BJ (cell line): Measurements from ENCODE around the gene FIBCD1. TPM values are rescaled to one million over a fixed set of nuclear protein-coding genes. Genes with fewer than 3 reads are reported as not detected.

Experiments used
- CTCF ChIA-PET: fragments of 350-600 bp; formaldehyde crosslinking; extraction: SDS; loops from one replicate; lab custom pipeline; 2021; ENCODE audit warnings: antibody characterized with exemption, inconsistent platforms; lab: Yijun Ruan, JAX
- POLR2A ChIA-PET: fragments of 300-600 bp; sonication (Branson Sonifier 250); formaldehyde crosslinking; extraction: SDS; loops from one replicate; lab custom pipeline; 2021; ENCODE audit warnings: antibody characterized with exemption; lab: Charles Lee
- DNase-seq: peaks from one replicate; pipeline ENCODE4 v3.0.0-alpha.2; 2011; ENCODE audit warnings: low read depth
- H3K27me3 ChIP-seq: 2 replicates; pipeline ENCODE4 v1.6.0; 2011; ENCODE audit warnings: low read length; ENCODE audit not compliant: control insufficient read depth, insufficient read depth
- H3K36me3 ChIP-seq: 2 replicates; pipeline ENCODE4 v1.5.1; 2011; ENCODE audit warnings: low read length; ENCODE audit not compliant: control insufficient read depth, insufficient read depth
- H3K4me3 ChIP-seq: 2 replicates; pipeline ENCODE4 v1.5.1; 2011; ENCODE audit warnings: low read depth, mild to moderate bottlenecking, control low read depth, low read length
- polyA plus RNA-seq: library from polyadenylated mRNA; depleted of rRNA; stranded (reverse); fragments of >200 nt; gene quantifications from 2 replicates; pipeline ENCODE4 v1.2.3, GENCODE V29; 2011
- TF ChIP-seq, protein P1 (sequence below): IDR thresholded peaks from 2 replicates; pipeline ENCODE4 v1.5.1; 2011; ENCODE audit warnings: low read depth, mild to moderate bottlenecking, control low read depth, inconsistent platforms, low read length, moderate library complexity; ENCODE audit not compliant: insufficient read depth

The FIBCD1 gene
- polyA plus RNA-seq, 1 experiment = 1.4 TPM

DNA sequence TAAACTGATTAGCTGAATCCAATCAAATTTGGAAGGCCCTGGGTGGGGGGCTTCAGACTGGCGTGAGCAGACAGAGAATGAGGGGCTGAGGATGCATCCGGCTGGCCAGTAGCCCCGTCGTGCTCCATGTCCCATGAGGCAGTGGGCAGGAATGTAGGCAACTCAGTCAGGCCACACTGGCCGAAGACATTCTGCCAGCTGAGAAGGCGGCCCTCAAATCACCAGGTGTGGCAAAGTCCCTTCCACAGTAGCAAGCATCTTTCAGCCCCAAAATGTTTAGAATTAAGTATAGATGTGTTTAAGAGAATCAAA lies 44.3 kb upstream of the FIBCD1 start:
- peaks cover 19% of the 10 kb centered on the region for H3K27me3 ChIP-seq

DNA sequence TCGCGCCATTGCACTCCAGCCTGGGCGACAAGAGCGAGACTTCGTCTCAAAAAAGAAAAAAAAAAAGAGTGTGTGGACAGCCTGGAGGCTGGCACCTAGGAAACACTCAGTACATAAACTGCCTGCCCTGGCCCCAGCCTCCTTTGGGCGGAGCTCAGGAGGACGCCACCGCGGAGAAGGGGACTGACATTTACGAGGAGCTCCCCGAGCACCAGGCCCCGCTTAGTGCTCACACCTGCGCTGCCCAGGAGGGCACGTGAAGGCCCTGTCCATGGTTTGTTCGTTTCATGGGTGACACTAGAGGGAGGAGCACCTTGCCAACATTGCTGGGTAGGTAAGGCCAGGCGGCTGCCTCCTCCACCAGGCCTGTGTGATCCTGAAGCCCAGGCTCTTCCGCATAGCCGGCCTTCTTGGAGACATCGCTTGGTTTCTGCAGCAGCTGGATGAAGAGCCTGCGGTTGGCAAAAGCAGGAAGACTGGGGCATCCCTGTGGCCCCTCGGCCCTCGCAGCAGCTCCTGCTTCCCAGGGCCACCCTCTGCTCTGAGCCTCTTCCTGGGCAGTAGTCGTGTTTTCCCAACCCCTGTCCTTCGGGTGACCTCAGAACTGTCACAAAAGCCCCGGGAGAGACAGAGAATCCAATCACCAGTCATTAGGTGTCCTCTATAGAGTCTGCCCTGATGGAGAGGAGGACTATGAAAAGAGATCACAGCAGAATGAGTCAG lies 43.8 kb upstream of the FIBCD1 start:
- DNase-seq = no peak
- Histone ChIP-seq H3K27me3 (peaks cover 19% of the 10 kb centered on the region), H3K4me3 (no peak overlapping the region), H3K36me3 (no peaks in the 10 kb centered on the region)
- TF ChIP-seq, protein P1, sequence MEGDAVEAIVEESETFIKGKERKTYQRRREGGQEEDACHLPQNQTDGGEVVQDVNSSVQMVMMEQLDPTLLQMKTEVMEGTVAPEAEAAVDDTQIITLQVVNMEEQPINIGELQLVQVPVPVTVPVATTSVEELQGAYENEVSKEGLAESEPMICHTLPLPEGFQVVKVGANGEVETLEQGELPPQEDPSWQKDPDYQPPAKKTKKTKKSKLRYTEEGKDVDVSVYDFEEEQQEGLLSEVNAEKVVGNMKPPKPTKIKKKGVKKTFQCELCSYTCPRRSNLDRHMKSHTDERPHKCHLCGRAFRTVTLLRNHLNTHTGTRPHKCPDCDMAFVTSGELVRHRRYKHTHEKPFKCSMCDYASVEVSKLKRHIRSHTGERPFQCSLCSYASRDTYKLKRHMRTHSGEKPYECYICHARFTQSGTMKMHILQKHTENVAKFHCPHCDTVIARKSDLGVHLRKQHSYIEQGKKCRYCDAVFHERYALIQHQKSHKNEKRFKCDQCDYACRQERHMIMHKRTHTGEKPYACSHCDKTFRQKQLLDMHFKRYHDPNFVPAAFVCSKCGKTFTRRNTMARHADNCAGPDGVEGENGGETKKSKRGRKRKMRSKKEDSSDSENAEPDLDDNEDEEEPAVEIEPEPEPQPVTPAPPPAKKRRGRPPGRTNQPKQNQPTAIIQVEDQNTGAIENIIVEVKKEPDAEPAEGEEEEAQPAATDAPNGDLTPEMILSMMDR = no peak
- CTCF ChIA-PET = interaction anchor here (1.0 kb wide), 1 partner anchor 34 kb away, joined by 3 read pairs; no protein-coding TSS in a partner anchor
- POLR2A ChIA-PET = no interaction called here

More for the DNA sequence above, 44.3 kb upstream of the FIBCD1 start:
- no peak for DNase-seq
- TF ChIP-seq, protein P1 = no peak
- Histone ChIP-seq H3K4me3 (no peak overlapping the region), H3K36me3 (no peaks in the 10 kb centered on the region)
- POLR2A ChIA-PET = no interaction called here
- CTCF ChIA-PET = interaction anchor here (1.0 kb wide), 1 partner anchor 33 kb away, joined by 3 read pairs; no protein-coding TSS in a partner anchor

DNA sequence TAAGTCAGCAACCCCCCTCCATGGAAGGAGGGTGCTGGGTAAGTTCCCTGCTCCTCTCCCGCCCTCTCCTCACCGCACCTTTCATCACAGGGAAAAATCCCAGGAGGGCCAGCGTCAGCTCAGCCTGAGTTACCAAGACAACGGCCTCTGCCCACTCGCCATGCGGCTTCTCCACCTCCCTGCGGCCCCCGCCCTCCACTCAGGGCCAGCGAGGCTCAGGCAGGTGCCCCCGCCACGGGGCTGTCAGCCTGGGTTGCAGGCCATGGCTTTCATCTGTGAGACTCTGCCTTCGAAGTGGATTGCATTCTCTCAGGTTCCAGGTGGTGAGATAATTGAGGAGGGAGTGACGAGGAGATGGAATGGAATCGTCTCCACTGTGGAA lies 42.7 kb upstream of the FIBCD1 start:
- no peak overlapping the region for H3K4me3 ChIP-seq
- CTCF ChIA-PET = interaction anchor here (1.2 kb wide), 2 partner anchors 16 to 47 kb away, joined by 3 to 4 read pairs; no protein-coding TSS in a partner anchor
- no peak for DNase-seq
- H3K36me3 ChIP-seq = no peaks in the 10 kb centered on the region
- H3K27me3 ChIP-seq = peaks cover 16% of the 10 kb centered on the region
- TF ChIP-seq, protein P1 = no peak
- POLR2A ChIA-PET = no interaction called here

DNA sequence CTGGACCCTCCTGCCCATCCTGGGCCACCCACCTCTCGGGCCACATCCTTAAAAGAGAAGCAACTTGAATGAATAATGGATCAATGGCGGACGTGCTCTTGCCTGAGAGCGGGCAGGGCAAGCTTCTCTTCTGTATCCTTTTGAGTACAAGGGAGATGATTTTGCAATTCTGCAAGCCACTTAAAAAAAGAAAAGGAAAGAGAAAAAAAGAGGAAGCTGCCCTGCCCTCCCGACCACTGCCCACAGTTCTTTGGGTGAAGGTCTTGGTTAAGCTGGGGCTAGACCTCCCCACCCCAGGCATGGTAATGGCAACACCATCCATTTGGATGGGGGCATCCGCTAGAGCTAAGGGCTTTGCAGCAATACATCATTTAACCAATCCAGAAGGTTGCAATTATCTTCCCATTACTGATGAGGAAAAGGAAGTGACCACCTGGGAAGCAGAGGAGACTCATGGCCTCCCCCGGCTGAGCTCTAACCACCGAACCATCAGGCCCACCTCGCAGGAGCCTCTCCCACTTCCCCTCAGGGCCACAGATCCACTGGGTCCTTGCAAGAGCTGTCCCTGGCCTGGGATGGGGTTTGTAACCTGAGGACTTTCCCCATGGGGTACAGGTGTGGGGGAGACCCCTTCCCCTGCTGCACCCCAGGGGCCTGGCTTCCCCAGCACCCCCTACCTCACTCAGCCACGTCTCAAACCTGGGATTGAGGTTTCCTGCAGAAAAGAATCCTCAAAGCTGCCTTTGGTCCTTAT lies 42.1 kb upstream of the FIBCD1 start:
- POLR2A ChIA-PET = no interaction called here

More for the DNA sequence above, 42.1 kb upstream of the FIBCD1 start:
- no peak for DNase-seq
- Histone ChIP-seq H3K4me3 (no peak overlapping the region), H3K36me3 (no peaks in the 10 kb centered on the region), H3K27me3 (peaks cover 16% of the 10 kb centered on the region)
- TF ChIP-seq, protein P1 = no peak
- CTCF ChIA-PET = interaction anchor here (1.1 to 1.2 kb wide), 3 partner anchors 15 to 47 kb away, joined by 3 to 4 read pairs (median 3); no protein-coding TSS in a partner anchor
